Osteoblast (primary cell): ENCODE measurements around the gene CSK. TPM values are rescaled to one million over a fixed set of nuclear protein-coding genes. Genes with fewer than 3 reads are reported as not detected.
"Not testable (repeated sequence)": the region's sequence is repeated elsewhere in the genome, so short reads cannot be mapped to it uniquely, and the experiment has no call there.

Experiments
- DNase-seq: peaks from one replicate; pipeline ENCODE4 v3.0.0; 2011; ENCODE audit warnings: low spot score, mixed read lengths; ENCODE audit not compliant: insufficient read length; ENCODE audit errors: missing footprints
- H2AFZ ChIP-seq: 2 replicates; pipeline ENCODE4 v1.6.0; 2011; ENCODE audit warnings: mild to moderate bottlenecking, low read length
- H3K27ac ChIP-seq: 2 replicates; pipeline ENCODE4 v1.5.1; 2011; ENCODE audit warnings: mild to moderate bottlenecking, low read depth, low read length, moderate library complexity
- H3K27me3 ChIP-seq: 2 replicates; pipeline ENCODE4 v1.6.0; 2012; ENCODE audit warnings: mild to moderate bottlenecking, control low read depth, inconsistent platforms, low read length, moderate library complexity; ENCODE audit not compliant: insufficient read depth
- H3K36me3 ChIP-seq: 2 replicates; pipeline ENCODE4 v1.5.1; 2011; ENCODE audit warnings: mild to moderate bottlenecking, low read length, control low read depth, moderate library complexity; ENCODE audit not compliant: insufficient read depth
- H3K4me1 ChIP-seq: 2 replicates; pipeline ENCODE4 v1.5.1; 2011; ENCODE audit warnings: mild to moderate bottlenecking, low read length, control low read depth, moderate library complexity; ENCODE audit not compliant: insufficient read depth
- H3K4me2 ChIP-seq: 2 replicates; pipeline ENCODE4 v1.6.0; 2011; ENCODE audit warnings: mild to moderate bottlenecking, low read length; ENCODE audit not compliant: insufficient read depth
- H3K4me3 ChIP-seq: fragments of 200-600 bp; sonication (generic); 3 replicates; pipeline ENCODE4 v1.5.1; 2012; ENCODE audit warnings: mild to moderate bottlenecking, low read length, inconsistent platforms; ENCODE audit not compliant: insufficient read depth
- H3K79me2 ChIP-seq: 2 replicates; pipeline ENCODE4 v1.6.0; 2012; ENCODE audit warnings: mild to moderate bottlenecking, low read length, control low read depth, inconsistent platforms; ENCODE audit not compliant: insufficient read depth
- H3K9me3 ChIP-seq: 2 replicates; pipeline ENCODE4 v1.5.1; 2011; ENCODE audit warnings: low read depth, low read length, control low read depth
- H4K20me1 ChIP-seq: 2 replicates; pipeline ENCODE4 v1.6.0; 2012; ENCODE audit warnings: mild to moderate bottlenecking, low read length, control low read depth; ENCODE audit not compliant: insufficient read depth
- total RNA-seq: library from RNA; depleted of rRNA; stranded (reverse); fragments of >200 nt; gene quantifications from 2 replicates; pipeline ENCODE4 v1.2.3, GENCODE V29; 2012
- TF ChIP-seq, protein P1 (sequence below): IDR thresholded peaks from 2 replicates; pipeline ENCODE4 v1.5.1; 2011; ENCODE audit warnings: mild to moderate bottlenecking, low read depth, low read length, moderate library complexity; ENCODE audit errors: extremely low read depth

CSK gene
- total RNA-seq, 1 donor: 31.5 TPM

DNA sequence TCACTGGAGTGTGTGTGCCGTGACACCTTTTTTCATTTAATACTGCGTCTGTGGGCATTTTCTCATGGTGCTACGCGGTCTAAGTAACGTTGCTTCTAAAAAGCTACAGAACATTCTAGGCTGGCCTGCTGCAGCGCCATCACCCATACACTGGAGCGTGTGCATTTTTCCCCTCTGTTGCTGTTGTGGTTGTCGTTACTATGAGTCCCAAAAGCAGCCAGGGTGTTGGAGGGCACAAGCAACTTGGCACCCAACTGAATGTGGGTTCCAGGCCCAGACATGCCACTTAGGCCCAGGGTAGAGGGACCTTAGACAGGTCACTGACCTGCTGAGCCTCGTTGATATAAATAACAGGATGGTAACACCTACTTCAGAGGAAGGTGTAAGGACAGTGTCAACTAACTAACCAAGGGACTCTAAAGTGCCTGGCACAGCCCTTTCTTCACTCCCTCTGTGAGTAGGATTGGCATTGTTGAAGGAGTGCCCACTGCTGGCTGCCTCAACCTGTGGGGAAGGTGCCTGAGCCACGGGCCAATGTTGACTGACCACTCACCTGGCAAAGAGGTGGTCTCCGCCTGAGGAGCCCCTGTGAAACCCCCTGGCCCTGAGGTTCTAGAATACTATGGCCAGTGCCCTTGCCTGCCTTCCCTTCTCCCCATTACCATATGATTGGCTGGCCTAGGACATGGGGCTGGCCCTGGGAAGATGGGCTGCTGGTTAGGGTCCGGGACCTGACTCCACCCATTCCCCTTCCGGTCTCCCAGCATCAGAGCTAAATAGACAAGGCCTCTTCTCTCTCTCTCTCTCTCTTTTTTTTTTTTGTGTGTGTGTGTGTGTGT, 3.5 kb downstream of the CSK start:
- Histone ChIP-seq H3K36me3 (no peaks in the 10 kb centered on the region), H2AFZ (no peak overlapping the region), H3K4me2 (no peak overlapping the region)

DNA sequence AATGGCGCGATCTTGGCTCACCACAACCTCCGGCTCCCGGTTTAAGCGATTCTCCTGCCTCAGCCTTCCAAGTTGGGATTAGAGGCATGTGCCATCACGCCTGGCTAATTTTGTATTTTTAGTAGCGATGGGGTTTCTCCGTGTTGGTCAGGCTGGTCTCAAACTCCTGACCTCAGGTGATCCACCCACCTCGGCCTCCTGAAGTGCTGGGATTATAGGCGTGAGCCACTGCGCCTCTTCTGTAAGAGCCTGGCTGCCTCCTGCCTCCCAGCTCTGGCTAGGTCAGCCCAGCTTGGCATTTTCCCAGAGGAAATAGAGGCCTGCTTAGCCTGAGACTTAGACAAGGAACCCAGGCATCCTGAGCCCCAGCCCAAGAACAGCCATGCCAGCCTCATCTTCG, 4.2 kb downstream of the CSK start:
- H3K36me3 ChIP-seq: not testable (repeated sequence)
- H4K20me1 ChIP-seq: peaks cover 67% of the 10 kb centered on the region

More for the DNA sequence above, 3.5 kb downstream of the CSK start:
- Histone ChIP-seq H3K27ac (peak overlapping the region; percentile 16), H4K20me1 (peaks cover 66% of the 10 kb centered on the region), H3K4me1 (peaks cover 73% of the 10 kb centered on the region), H3K27me3 (no peaks in the 10 kb centered on the region), H3K79me2 (peaks cover 81% of the 10 kb centered on the region), H3K4me3 (no peak overlapping the region), H3K9me3 (no peaks in the 10 kb centered on the region)
- DNase-seq: no peak
- TF ChIP-seq, protein P1, sequence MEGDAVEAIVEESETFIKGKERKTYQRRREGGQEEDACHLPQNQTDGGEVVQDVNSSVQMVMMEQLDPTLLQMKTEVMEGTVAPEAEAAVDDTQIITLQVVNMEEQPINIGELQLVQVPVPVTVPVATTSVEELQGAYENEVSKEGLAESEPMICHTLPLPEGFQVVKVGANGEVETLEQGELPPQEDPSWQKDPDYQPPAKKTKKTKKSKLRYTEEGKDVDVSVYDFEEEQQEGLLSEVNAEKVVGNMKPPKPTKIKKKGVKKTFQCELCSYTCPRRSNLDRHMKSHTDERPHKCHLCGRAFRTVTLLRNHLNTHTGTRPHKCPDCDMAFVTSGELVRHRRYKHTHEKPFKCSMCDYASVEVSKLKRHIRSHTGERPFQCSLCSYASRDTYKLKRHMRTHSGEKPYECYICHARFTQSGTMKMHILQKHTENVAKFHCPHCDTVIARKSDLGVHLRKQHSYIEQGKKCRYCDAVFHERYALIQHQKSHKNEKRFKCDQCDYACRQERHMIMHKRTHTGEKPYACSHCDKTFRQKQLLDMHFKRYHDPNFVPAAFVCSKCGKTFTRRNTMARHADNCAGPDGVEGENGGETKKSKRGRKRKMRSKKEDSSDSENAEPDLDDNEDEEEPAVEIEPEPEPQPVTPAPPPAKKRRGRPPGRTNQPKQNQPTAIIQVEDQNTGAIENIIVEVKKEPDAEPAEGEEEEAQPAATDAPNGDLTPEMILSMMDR: no peak

DNA sequence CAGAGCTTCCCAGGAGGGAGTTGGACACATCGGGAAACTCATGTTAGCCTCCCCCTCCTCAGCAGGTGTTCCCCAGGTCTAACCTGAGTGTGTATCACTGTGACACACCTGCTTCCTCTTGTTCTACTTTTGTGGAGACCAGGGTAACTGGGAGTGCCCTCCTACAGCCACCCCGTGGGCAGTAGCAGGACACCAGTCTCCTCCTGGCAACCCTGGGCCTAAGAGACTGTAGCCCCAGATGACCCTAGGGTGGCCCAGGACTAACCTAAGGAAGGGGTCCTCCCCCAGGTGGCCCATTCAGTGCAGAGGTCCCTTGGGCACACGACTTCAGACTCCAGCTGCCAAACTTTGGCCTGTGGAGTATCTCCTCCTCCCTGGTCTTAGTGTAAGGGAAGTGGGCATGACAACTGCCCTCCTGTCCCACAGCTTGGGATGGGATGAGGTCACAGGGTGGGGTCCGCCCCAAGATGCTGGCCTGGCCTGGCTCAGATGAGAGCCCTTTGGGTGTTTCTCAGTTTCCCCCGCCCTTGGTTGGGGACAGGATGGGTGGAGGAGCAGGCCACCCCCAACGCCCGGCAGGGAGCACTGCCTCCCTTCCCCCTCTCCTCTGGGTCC, 4.8 kb downstream of the CSK start:
- Histone ChIP-seq H4K20me1 (peaks cover 69% of the 10 kb centered on the region), H3K36me3 (no peaks in the 10 kb centered on the region), H3K9me3 (no peaks in the 10 kb centered on the region), H3K79me2 (peaks cover 93% of the 10 kb centered on the region), H3K4me3 (no peak overlapping the region), H3K27ac (peak overlapping the region; percentile 70), H3K27me3 (no peaks in the 10 kb centered on the region), H2AFZ (no peak overlapping the region), H3K4me1 (peaks cover 72% of the 10 kb centered on the region), H3K4me2 (peak overlapping the region; percentile 49)
- TF ChIP-seq, protein P1: no peak
- peak; percentile 90 for DNase-seq

More for the DNA sequence above, 4.2 kb downstream of the CSK start:
- peak overlapping the region; percentile 70 for H3K27ac ChIP-seq
- H3K27me3 ChIP-seq, H3K9me3 ChIP-seq, H3K4me3 ChIP-seq, DNase-seq, H2AFZ ChIP-seq: not testable (repeated sequence)
- H3K4me1 ChIP-seq: peaks cover 74% of the 10 kb centered on the region
- peak overlapping the region; percentile 49 for H3K4me2 ChIP-seq
- peaks cover 87% of the 10 kb centered on the region for H3K79me2 ChIP-seq

DNA sequence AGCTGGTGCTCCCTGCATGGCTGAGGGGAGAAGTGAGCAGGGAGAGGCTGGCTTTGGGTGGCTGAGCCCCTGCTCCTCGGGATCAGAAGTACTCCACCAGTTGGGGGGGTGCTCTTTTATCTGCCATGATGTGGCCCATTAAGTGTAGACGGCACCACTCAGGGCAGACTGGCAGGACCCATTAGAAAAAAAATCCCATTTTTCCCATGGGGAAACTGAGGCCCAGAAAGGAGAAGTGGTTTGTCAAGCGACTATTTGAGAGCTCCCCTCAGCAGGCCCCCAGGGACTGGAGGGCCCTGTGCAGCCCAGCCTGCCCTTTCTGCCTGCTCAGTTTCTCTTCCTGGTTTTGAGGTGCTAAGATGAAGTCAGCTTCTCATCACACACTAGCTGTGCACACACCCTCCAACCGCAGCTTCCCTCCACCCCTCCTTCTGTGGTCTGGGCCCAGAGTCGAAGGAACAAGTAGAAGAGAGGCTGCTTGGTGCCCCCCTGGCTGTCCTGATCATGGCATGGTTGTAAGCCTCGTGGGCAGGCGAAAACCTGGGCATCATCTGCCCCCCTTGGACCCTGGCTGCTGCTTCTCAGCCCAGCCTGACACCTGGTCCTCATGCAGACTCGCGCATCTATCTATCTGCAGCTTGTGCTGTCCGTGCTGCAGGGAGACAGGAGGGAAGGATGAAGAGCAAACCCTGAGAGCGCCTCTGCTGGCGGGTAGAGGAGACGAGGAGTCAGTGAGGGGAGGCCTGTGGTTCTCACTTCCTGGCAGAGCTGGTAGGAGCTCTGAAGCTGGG, 5.6 kb downstream of the CSK start:
- peak overlapping the region; percentile 49 for H3K4me2 ChIP-seq
- peaks cover 76% of the 10 kb centered on the region for H4K20me1 ChIP-seq
- TF ChIP-seq, protein P1: peak; percentile 84
- no peak overlapping the region for H2AFZ ChIP-seq
- no peak overlapping the region for H3K4me3 ChIP-seq
- H3K36me3 ChIP-seq: no peaks in the 10 kb centered on the region
- peak; percentile 98 for DNase-seq
- H3K27ac ChIP-seq: peak overlapping the region; percentile 70
- peaks cover 99% of the 10 kb centered on the region for H3K79me2 ChIP-seq
- peaks cover 71% of the 10 kb centered on the region for H3K4me1 ChIP-seq
- H3K9me3 ChIP-seq: no peaks in the 10 kb centered on the region
- no peaks in the 10 kb centered on the region for H3K27me3 ChIP-seq
